H1 (cell line): ENCODE results near the gene LAMC1. TPM values are rescaled to one million over a fixed set of nuclear protein-coding genes. Genes with fewer than 3 reads are reported as not detected.

ENCODE experiments used
- CTCF ChIA-PET: fragments of 300-600 bp; sonication (Branson Sonifier 250); formaldehyde crosslinking; loops from one replicate; lab custom pipeline; 2021; ENCODE audit not compliant: partially characterized antibody; lab: Charles Lee
- POLR2A ChIA-PET: fragments of 300-600 bp; sonication (Branson Sonifier 250); formaldehyde crosslinking; loops from one replicate; lab custom pipeline; 2021; ENCODE audit warnings: inconsistent platforms; ENCODE audit not compliant: partially characterized antibody; lab: Charles Lee
- DNase-seq, 2 experiments: peaks; one replicate each; pipeline versions ENCODE4 v3.0.0 to v3.0.0-alpha.2; 2010 to 2022; ENCODE audit warnings: low spot score in 2 of 2, low read depth in 1 of 2, mixed read lengths in 1 of 2
- FAIRE-seq: peaks from 2 replicates; lab custom pipeline; 2011; peaks lifted over from hg19 to GRCh38; lab: Jason Lieb, UNC
- H2AFZ ChIP-seq: 2 replicates; pipeline ENCODE4 v1.8.1; 2012; ENCODE audit warnings: low read length, inconsistent platforms
- H2AK5ac ChIP-seq: 2 replicates; pipeline ENCODE4 v1.6.1; 2013; ENCODE audit warnings: low read depth, low read length
- H2BK120ac ChIP-seq: replicated peaks from 2 replicates; pipeline ENCODE3; 2013; ENCODE audit warnings: low read depth, low read length, inconsistent platforms
- H2BK12ac ChIP-seq: 2 replicates; pipeline ENCODE4 v1.6.1; 2013; ENCODE audit warnings: low read depth, low read length
- H2BK15ac ChIP-seq: 2 replicates; pipeline ENCODE4 v1.6.1; 2013; ENCODE audit warnings: low read length
- H2BK20ac ChIP-seq: 2 replicates; pipeline ENCODE4 v1.6.1; 2013; ENCODE audit warnings: low read length
- H2BK5ac ChIP-seq: 2 replicates; pipeline ENCODE4 v1.6.1; 2013; ENCODE audit warnings: low read depth, low read length
- H3K14ac ChIP-seq: 2 replicates; pipeline ENCODE4 v1.6.1; 2013; ENCODE audit warnings: inconsistent platforms; ENCODE audit not compliant: insufficient read length
- H3K18ac ChIP-seq: 2 replicates; pipeline ENCODE4 v1.6.1; 2013; ENCODE audit warnings: low read length; ENCODE audit errors: extremely low read depth
- H3K23ac ChIP-seq: 2 replicates; pipeline ENCODE4 v1.6.1; 2013; ENCODE audit warnings: inconsistent platforms; ENCODE audit not compliant: insufficient read length
- H3K23me2 ChIP-seq: 2 replicates; pipeline ENCODE4 v1.6.1; 2013; ENCODE audit warnings: low read depth, low read length
- H3K27ac ChIP-seq: 2 replicates; pipeline ENCODE4 v1.6.1; 2011; ENCODE audit warnings: low read depth, low read length, inconsistent platforms
- H3K27me3 ChIP-seq, 4 experiments: replicated peaks in 1 of 4; 1 replicate in 1 of 4; 2 replicates in 3 of 4; pipeline versions ENCODE4 v1.6.1 to v1.8.1; 2011 to 2013; ENCODE audit warnings: low read length in 3 of 4, mild to moderate bottlenecking in 3 of 4, inconsistent platforms in 2 of 4, mixed read lengths in 2 of 4, moderate library complexity in 1 of 4; ENCODE audit not compliant: control insufficient read depth in 3 of 4, insufficient read depth in 3 of 4; ENCODE audit errors: extremely low read depth in 1 of 4
- H3K36me3 ChIP-seq, 4 experiments: 2 replicates each; pipeline versions ENCODE4 v1.6.1 to v1.8.1; 2011 to 2013; ENCODE audit warnings: mild to moderate bottlenecking in 4 of 4, low read length in 3 of 4, moderate library complexity in 2 of 4, control low read depth in 1 of 4, inconsistent platforms in 1 of 4; ENCODE audit not compliant: insufficient read depth in 4 of 4, control insufficient read depth in 2 of 4
- H3K4ac ChIP-seq: replicated peaks from 2 replicates; pipeline ENCODE3; 2013; ENCODE audit warnings: low read length, low read depth, mixed read lengths, inconsistent platforms; ENCODE audit not compliant: insufficient read length
- H3K4me1 ChIP-seq, 4 experiments: replicated peaks in 1 of 4; 1 replicate in 1 of 4; 2 replicates in 3 of 4; pipeline versions ENCODE4 v1.6.1 to v1.8.1; 2011 to 2013; ENCODE audit warnings: low read length in 3 of 4, inconsistent platforms in 2 of 4, mixed read lengths in 1 of 4; ENCODE audit not compliant: insufficient read depth in 4 of 4, control insufficient read depth in 3 of 4
- H3K4me2 ChIP-seq, 2 experiments: 2 replicates each; pipeline versions ENCODE4 v1.6.1 to v1.8.1; 2011 to 2013; ENCODE audit warnings: low read depth in 2 of 2, low read length in 2 of 2, control low read depth in 1 of 2, inconsistent platforms in 1 of 2, mild to moderate bottlenecking in 1 of 2; ENCODE audit not compliant: insufficient read depth in 1 of 2
- H3K4me3 ChIP-seq, 4 experiments: fragments of 200-600, 300-600 bp in 1 of 4; sonication (generic), shearing (Covaris generic), sonication (Bioruptor Twin) in 1 of 4; 2 replicates each; pipeline versions ENCODE4 v1.5.1 to v1.8.1; 2011 to 2016; ENCODE audit warnings: low read length in 4 of 4, low read depth in 3 of 4, control low read depth in 2 of 4, inconsistent platforms in 2 of 4, mild to moderate bottlenecking in 2 of 4, mixed read lengths in 1 of 4, moderate library complexity in 1 of 4; ENCODE audit not compliant: insufficient read depth in 2 of 4; ENCODE audit errors: extremely low read depth in 1 of 4
- H3K56ac ChIP-seq: replicated peaks from 2 replicates; pipeline ENCODE3; 2013; ENCODE audit warnings: low read depth, mild to moderate bottlenecking, mixed read lengths, low read length, inconsistent platforms; ENCODE audit not compliant: insufficient read length
- H3K79me1 ChIP-seq: 2 replicates; pipeline ENCODE4 v1.6.1; 2013; ENCODE audit warnings: low read depth, low read length, control low read depth
- H3K79me2 ChIP-seq, 2 experiments: 2 replicates each; pipeline versions ENCODE4 v1.6.1 to v1.8.1; 2012 to 2013; ENCODE audit warnings: low read length in 2 of 2, mild to moderate bottlenecking in 2 of 2, inconsistent platforms in 1 of 2; ENCODE audit not compliant: insufficient read depth in 2 of 2, control insufficient read depth in 1 of 2
- H3K9ac ChIP-seq, 4 experiments: replicated peaks in 1 of 4; 1 replicate in 1 of 4; 2 replicates in 3 of 4; pipeline versions ENCODE4 v1.6.1 to v1.8.1; 2011 to 2013; ENCODE audit warnings: low read depth in 3 of 4, low read length in 3 of 4, control low read depth in 2 of 4, mild to moderate bottlenecking in 2 of 4, moderate library complexity in 2 of 4, inconsistent platforms in 1 of 4; ENCODE audit errors: extremely low read depth in 1 of 4
- H3K9me3 ChIP-seq, 2 experiments: 2 replicates each; pipeline versions ENCODE4 v1.6.1 to v1.8.1; 2012 to 2013; ENCODE audit warnings: mild to moderate bottlenecking in 2 of 2, moderate library complexity in 2 of 2, control low read depth in 1 of 2, inconsistent platforms in 1 of 2, low read depth in 1 of 2, low read length in 1 of 2, mixed read lengths in 1 of 2; ENCODE audit not compliant: insufficient read depth in 2 of 2
- H4K20me1 ChIP-seq, 2 experiments: replicated peaks in 1 of 2; 2 replicates each; pipeline versions ENCODE3 to v1.8.1; 2011 to 2013; ENCODE audit warnings: inconsistent platforms in 2 of 2, low read length in 2 of 2, mild to moderate bottlenecking in 1 of 2; ENCODE audit not compliant: insufficient read depth in 2 of 2, control insufficient read depth in 1 of 2
- H4K5ac ChIP-seq: 2 replicates; pipeline ENCODE4 v1.6.1; 2013; ENCODE audit warnings: low read length, low read depth, mixed read lengths, inconsistent platforms; ENCODE audit not compliant: insufficient read length
- H4K8ac ChIP-seq: 2 replicates; pipeline ENCODE4 v1.8.0; 2013; ENCODE audit warnings: mild to moderate bottlenecking, moderate library complexity, low read length, inconsistent platforms; ENCODE audit not compliant: insufficient read depth; ENCODE audit errors: extremely low read depth
- H4K91ac ChIP-seq: replicated peaks from 2 replicates; pipeline ENCODE3; 2013; ENCODE audit warnings: low read length, mixed read lengths, inconsistent platforms; ENCODE audit not compliant: insufficient read length
- BRCA1 ChIP-seq: IDR thresholded peaks from 2 replicates; pipeline ENCODE4 v1.6.1; 2012; ENCODE audit warnings: low read depth, low read length, improper control_type of control experiment
- CTBP2 ChIP-seq: IDR thresholded peaks from 2 replicates; pipeline ENCODE4 v1.7.0; 2011; ENCODE audit warnings: borderline replicate concordance, mild to moderate bottlenecking, moderate library complexity, mixed read lengths, low read length; ENCODE audit not compliant: insufficient read depth, insufficient read length
- EZH2 ChIP-seq: fragments of 200-600 bp; sonication (generic); IDR thresholded peaks from 2 replicates; pipeline ENCODE4 v1.7.1; 2012; ENCODE audit warnings: low read depth, mild to moderate bottlenecking, moderate library complexity, low read length, inconsistent platforms; ENCODE audit not compliant: severe bottlenecking
- GABPA ChIP-seq: IDR thresholded peaks from 2 replicates; pipeline ENCODE4 v1.6.1; 2011; ENCODE audit warnings: mild to moderate bottlenecking, low read length, moderate library complexity, borderline replicate concordance; ENCODE audit not compliant: insufficient read depth
- GTF2F1 ChIP-seq: IDR thresholded peaks from 2 replicates; pipeline ENCODE4 v1.6.1; 2012; ENCODE audit warnings: low read depth, low read length, improper control_type of control experiment, borderline replicate concordance
- HDAC2 ChIP-seq, 2 experiments: fragments of 300-600 bp in 1 of 2; sonication (generic) in 1 of 2; IDR thresholded peaks; 2 replicates each; pipeline ENCODE4 v1.6.1; 2011 to 2012; ENCODE audit warnings: low read depth in 2 of 2, low read length in 2 of 2, mild to moderate bottlenecking in 2 of 2, moderate library complexity in 2 of 2, borderline replicate concordance in 1 of 2, inconsistent platforms in 1 of 2
- HDAC6 ChIP-seq: IDR thresholded peaks from one replicate; pipeline ENCODE4 v1.7.1; 2012; ENCODE audit warnings: low read depth, mild to moderate bottlenecking, inconsistent platforms, low read length, moderate library complexity
- POLR2A ChIP-seq, 2 experiments: IDR thresholded peaks; 1 replicate in 1 of 2; 2 replicates in 1 of 2; pipeline ENCODE4 v1.6.1; 2011; ENCODE audit warnings: low read depth in 2 of 2, low read length in 2 of 2, mild to moderate bottlenecking in 2 of 2; ENCODE audit errors: control extremely low read depth in 1 of 2
- RBBP5 ChIP-seq: IDR thresholded peaks from 2 replicates; pipeline ENCODE4 v1.7.1; 2012; ENCODE audit warnings: low read depth, mild to moderate bottlenecking, inconsistent platforms, low read length, moderate library complexity, borderline replicate concordance
- RNF2 ChIP-seq: fragments of 200-900, 300-1000 bp; sonication (generic); IDR thresholded peaks from 2 replicates; pipeline ENCODE4 v1.7.1; 2016; ENCODE audit warnings: borderline replicate concordance, low read depth, mild to moderate bottlenecking, antibody characterized with exemption, low read length; ENCODE audit not compliant: poor library complexity, severe bottlenecking; ENCODE audit errors: missing control alignments
- SP1 ChIP-seq: IDR thresholded peaks from 2 replicates; pipeline ENCODE4 v1.6.1; 2011; ENCODE audit warnings: low read depth, low read length
- SRF ChIP-seq: IDR thresholded peaks from 2 replicates; pipeline ENCODE4 v1.6.1; 2011; ENCODE audit warnings: mild to moderate bottlenecking, low read depth, low read length, moderate library complexity
- TCF12 ChIP-seq: IDR thresholded peaks from 2 replicates; pipeline ENCODE4 v1.6.1; 2011; ENCODE audit warnings: low read depth, mild to moderate bottlenecking, low read length
- polyA plus RNA-seq, 7 experiments: library from polyadenylated mRNA; depleted of rRNA in 3 of 7; stranded (reverse) in 5 of 7; unstranded in 2 of 7; fragments of >200 nt in 5 of 7; fragments of 200-250 nt in 2 of 7; gene quantifications; 1 replicate in 5 of 7; 2 replicates in 1 of 7; 4 replicates in 1 of 7; pipeline versions ENCODE4 v1.2.1 to v1.2.3, GENCODE V29; 2011 to 2013; ENCODE audit warnings: missing spikeins in 2 of 7, mixed read lengths in 2 of 7
- total RNA-seq: library from RNA; stranded (reverse); fragmentation: NEBNext Ultra II Directional; extraction: Animal tissue kit (Norgen Biotek cat#: 25700); gene quantifications from 2 replicates; pipeline ENCODE4 v1.2.1, GENCODE V29; 2021
- TF ChIP-seq, protein P1 (sequence below): IDR thresholded peaks from 2 replicates; pipeline ENCODE4 v1.6.1; 2012; ENCODE audit warnings: inconsistent platforms

The LAMC1 gene
- total and polyA plus RNA-seq, 2 of the 8 experiments (the other 6 are each of a cell fraction or from before 2014, with no cell fraction given), result 47.6 to 90.3 TPM

- Histone ChIP-seq H3K23me2 (no peaks in the 10 kb centered on the region), H3K23ac (no peak overlapping the region), H4K8ac (no peak overlapping the region), H3K4me2 (no peak overlapping the region), H3K9me3 (peaks cover 4 to 6% of the 10 kb centered on the region in 2 experiments; a peak in 2 of 4 replicates), H2AK5ac (no peak overlapping the region), H2BK5ac (no peak overlapping the region), H2BK120ac (no peak overlapping the region), H3K18ac (no peak overlapping the region), H3K36me3 (no peaks in the 10 kb centered on the region), H3K79me1 (no peaks in the 10 kb centered on the region; the same call in 1 of the 2 replicates), H3K4me1 (peaks cover 0 to 6% (median 0%) of the 10 kb centered on the region in 4 experiments; a peak in 1 of 7 replicates), H3K27ac (no peak overlapping the region), H3K4me3 (no peak overlapping the region), H4K91ac (no peak overlapping the region), H4K5ac (no peak overlapping the region), H4K20me1 (peaks cover 0 to 3% of the 10 kb centered on the region in 2 experiments), H3K9ac (no peak overlapping the region), H2AFZ (no peak overlapping the region), H3K4ac (no peak overlapping the region), H2BK12ac (no peak overlapping the region), H2BK15ac (no peak overlapping the region), H2BK20ac (no peak overlapping the region), H3K14ac (no peak overlapping the region), H3K79me2 (peaks cover 0 to 59% of the 10 kb centered on the region in 2 experiments; a peak in 2 of 4 replicates), H3K56ac (no peak overlapping the region), H3K27me3 (no peaks in the 10 kb centered on the region)
- no peak for DNase-seq
- CTCF ChIA-PET, result interaction anchor here (0.8 kb wide), 1 partner anchor 14 kb away, joined by 3 read pairs; no protein-coding TSS in a partner anchor
- no peak for FAIRE-seq
- POLR2A ChIA-PET, result interaction anchor here (0.6 kb wide), 1 partner anchor 961 kb away, joined by 3 read pairs; no protein-coding TSS in a partner anchor
- TF ChIP-seq GABPA, result no peak
- no peak for TF ChIP-seq BRCA1
- TF ChIP-seq RNF2, result no peak
- no peak for TF ChIP-seq GTF2F1
- TF ChIP-seq EZH2, result no peak
- TF ChIP-seq, protein P1, sequence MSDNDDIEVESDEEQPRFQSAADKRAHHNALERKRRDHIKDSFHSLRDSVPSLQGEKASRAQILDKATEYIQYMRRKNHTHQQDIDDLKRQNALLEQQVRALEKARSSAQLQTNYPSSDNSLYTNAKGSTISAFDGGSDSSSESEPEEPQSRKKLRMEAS, result no peak
- no peak for TF ChIP-seq RBBP5
- TF ChIP-seq HDAC2 (IDR thresholded peaks at IDR 0.05; ENCODE audit: borderline replicate concordance in 1 of 2, low read depth in 2 of 2, low read length in 2 of 2), result no peak
- TF ChIP-seq TCF12, result no peak
- no peak for TF ChIP-seq POLR2A (IDR thresholded peaks at IDR 0.05; ENCODE audit: control extremely low read depth in 1 of 2, low read depth in 2 of 2, low read length in 2 of 2)
- no peak for TF ChIP-seq SP1
- no peak for TF ChIP-seq HDAC6
- TF ChIP-seq SRF, result no peak
- no peak for TF ChIP-seq CTBP2
Observed at GRCh38 chr1:183073320-183073719, 50.1 kb downstream of the LAMC1 start.
